HEK293 (cell line): ENCODE measurements around the gene DHRS2.
"Not testable (repeated sequence)": the region's sequence is repeated elsewhere in the genome, so short reads cannot be mapped to it uniquely, and the experiment has no call there.

Source experiments
- CTCF ChIA-PET: fragments of 350-600 bp; formaldehyde crosslinking; extraction: SDS; loops from one replicate; lab custom pipeline; 2021; ENCODE audit warnings: antibody characterized with exemption; lab: Yijun Ruan, JAX
- POLR2A ChIA-PET: fragments of 300-600 bp; formaldehyde crosslinking; extraction: SDS; loops from one replicate; lab custom pipeline; 2020; ENCODE audit warnings: antibody characterized with exemption, inconsistent platforms; lab: Yijun Ruan, JAX
- H3K27ac ChIP-seq: fragments of 200-500 bp; sonication (Bioruptor generic); 2 replicates; pipeline ENCODE4 v1.5.1; 2014; ENCODE audit warnings: low read depth, low read length, control low read depth, inconsistent platforms; ENCODE audit errors: extremely low read depth
- H3K36me3 ChIP-seq, 2 experiments: fragments of 200-500 bp in 1 of 2; sonication (Bioruptor generic) in 1 of 2; 1 replicate in 1 of 2; 2 replicates in 1 of 2; pipeline ENCODE4 v1.5.1; 2014 to 2017; ENCODE audit warnings: inconsistent platforms in 2 of 2, low read length in 2 of 2; ENCODE audit not compliant: control insufficient read depth in 2 of 2, insufficient read depth in 1 of 2
- H3K4me1 ChIP-seq: fragments of 200-500 bp; sonication (Bioruptor generic); 2 replicates; pipeline ENCODE4 v1.5.1; 2014; ENCODE audit warnings: mild to moderate bottlenecking, low read length, inconsistent platforms; ENCODE audit not compliant: control insufficient read depth, insufficient read depth
- H3K4me3 ChIP-seq: 2 replicates; pipeline ENCODE4 v1.5.1; 2011; ENCODE audit warnings: low read depth, mild to moderate bottlenecking, control low read depth, low read length, moderate library complexity
- H3K9me3 ChIP-seq: fragments of 200-500 bp; sonication (Bioruptor generic); 2 replicates; pipeline ENCODE4 v1.5.1; 2014; ENCODE audit warnings: low read depth, low read length, inconsistent platforms; ENCODE audit not compliant: control insufficient read depth, insufficient read depth
- GLIS2 ChIP-seq: fragments of 450-650 bp; formaldehyde crosslinking; IDR thresholded peaks from 2 replicates; pipeline ENCODE4 v1.5.1; 2016; ENCODE audit warnings: missing biosample characterization, missing genetic modification characterization
- PBX3 ChIP-seq: sonication (generic); formaldehyde crosslinking; IDR thresholded peaks from 2 replicates; pipeline ENCODE4 v1.8.1; 2022; ENCODE audit warnings: mild to moderate bottlenecking, moderate library complexity, missing genetic modification reagents
- TRIM28 ChIP-seq: IDR thresholded peaks from 2 replicates; pipeline ENCODE4 v1.6.1; 2011; ENCODE audit warnings: low read length, control low read depth, borderline replicate concordance
- ZBTB20 ChIP-seq: fragments of 450-650 bp; formaldehyde crosslinking; IDR thresholded peaks from 2 replicates; pipeline ENCODE4 v1.5.1; 2016; ENCODE audit warnings: missing biosample characterization, missing genetic modification characterization
- ZNF146 ChIP-seq: fragments of 450-650 bp; formaldehyde crosslinking; IDR thresholded peaks from 2 replicates; pipeline ENCODE4 v1.5.1; 2016; ENCODE audit warnings: missing biosample characterization, missing genetic modification characterization
- ZNF2 ChIP-seq: fragments of 450-650 bp; formaldehyde crosslinking; IDR thresholded peaks from 2 replicates; pipeline ENCODE4 v1.5.1; 2016; ENCODE audit warnings: missing biosample characterization, missing genetic modification characterization
- ZNF266 ChIP-seq: fragments of 450-650 bp; formaldehyde crosslinking; IDR thresholded peaks from 2 replicates; pipeline ENCODE4 v1.5.1; 2016; ENCODE audit warnings: missing biosample characterization, missing genetic modification characterization, low read depth
- ZNF48 ChIP-seq: fragments of 450-650 bp; formaldehyde crosslinking; IDR thresholded peaks from 2 replicates; pipeline ENCODE4 v1.5.1; 2016; ENCODE audit warnings: missing biosample characterization, missing genetic modification characterization
- ZNF488 ChIP-seq: fragments of 450-650 bp; formaldehyde crosslinking; IDR thresholded peaks from 2 replicates; pipeline ENCODE4 v1.5.1; 2016; ENCODE audit warnings: missing biosample characterization, missing genetic modification characterization
- ZNF529 ChIP-seq: fragments of 450-650 bp; formaldehyde crosslinking; IDR thresholded peaks from 2 replicates; pipeline ENCODE4 v1.5.1; 2017; ENCODE audit warnings: missing genetic modification characterization, missing biosample characterization; ENCODE audit not compliant: insufficient replicate concordance
- ZNF555 ChIP-seq: fragments of 450-650 bp; formaldehyde crosslinking; conservative IDR thresholded peaks from 2 replicates; pipeline ENCODE4 v1.5.1; 2017; ENCODE audit warnings: missing biosample characterization, mild to moderate bottlenecking, missing genetic modification characterization, inconsistent platforms
- ZNF664 ChIP-seq: fragments of 450-650 bp; formaldehyde crosslinking; IDR thresholded peaks from 2 replicates; pipeline ENCODE4 v1.5.1; 2016; ENCODE audit warnings: missing biosample characterization, missing genetic modification characterization
- ZNF701 ChIP-seq: fragments of 450-650 bp; formaldehyde crosslinking; IDR thresholded peaks from 2 replicates; pipeline ENCODE4 v1.5.1; 2016; ENCODE audit warnings: missing biosample characterization, missing genetic modification characterization
- ZNF791 ChIP-seq: fragments of 450-650 bp; formaldehyde crosslinking; IDR thresholded peaks from 2 replicates; pipeline ENCODE4 v1.5.1; 2016; ENCODE audit warnings: missing biosample characterization, missing genetic modification characterization

The DHRS2 gene

GRCh38 chr14:23634698-23635412 is 1.3 kb upstream of the DHRS2 start:
- H3K4me1 ChIP-seq: not testable (repeated sequence)
- 0 out of 2 replicates have a peak, but pooled peaks have one; percentile 7 for TF ChIP-seq ZNF146 (tag by site-specific recombination)
- TF ChIP-seq, all 188 proteins: peak for 1; not testable (repeated sequence) for 187
- H3K4me3 ChIP-seq, H3K27ac ChIP-seq, H3K36me3 ChIP-seq, POLR2A ChIA-PET, H3K9me3 ChIP-seq: not testable (repeated sequence)
- CTCF ChIA-PET: interaction anchor here (1.0 to 5.5 kb wide), 4 partner anchors 46 to 296 kb away, joined by 5 to 93 read pairs (median 22); no protein-coding TSS in a partner anchor

GRCh38 chr14:23637312-23637654 is 1.1 kb downstream of the DHRS2 start:
- H3K27ac ChIP-seq, POLR2A ChIA-PET, H3K4me3 ChIP-seq, H3K36me3 ChIP-seq, H3K9me3 ChIP-seq: not testable (repeated sequence)
- CTCF ChIA-PET: interaction anchor here (1.7 kb wide), 1 partner anchor 49 kb away, joined by 6 read pairs; no protein-coding TSS in a partner anchor
- H3K4me1 ChIP-seq: peaks cover 21% of the 10 kb centered on the region

- POLR2A ChIA-PET, H3K4me3 ChIP-seq, H3K27ac ChIP-seq, H3K36me3 ChIP-seq, H3K9me3 ChIP-seq: not testable (repeated sequence)
- peaks cover 21% of the 10 kb centered on the region for H3K4me1 ChIP-seq
- CTCF ChIA-PET: interaction anchor here (0.6 to 1.0 kb wide), 2 partner anchors 17 to 89 kb away, joined by 3 read pairs; no protein-coding TSS in a partner anchor
Measured at GRCh38 chr14:23637655-23638413, 1.7 kb downstream of the DHRS2 start.

GRCh38 chr14:23638414-23639047 is 2.4 kb downstream of the DHRS2 start:
- CTCF ChIA-PET: interaction anchor here (0.6 to 1.0 kb wide), 2 partner anchors 18 to 88 kb away, joined by 3 read pairs; no protein-coding TSS in a partner anchor
- H3K4me3 ChIP-seq: no peak overlapping the region

More at GRCh38 chr14:23638414-23639047, 2.4 kb downstream of the DHRS2 start:
- H3K36me3 ChIP-seq: no peaks in the 10 kb centered on the region
- H3K9me3 ChIP-seq: no peaks in the 10 kb centered on the region
- H3K27ac ChIP-seq: no peak overlapping the region
- peaks cover 21% of the 10 kb centered on the region for H3K4me1 ChIP-seq
- POLR2A ChIA-PET: no interaction called here
- TF ChIP-seq GLIS2 (tag by site-specific recombination) (no peak), ZNF555 (no peak), ZNF266 (tag by site-specific recombination) (no peak), ZNF48 (no peak), ZNF701 (no peak), ZNF791 (tag by site-specific recombination) (no peak), ZNF529 (tag by site-specific recombination) (no peak), ZNF664 (tag by site-specific recombination) (no peak), ZBTB20 (tag by site-specific recombination) (no peak), ZNF488 (tag by site-specific recombination) (no peak), TRIM28 (no peak), ZNF2 (no peak), PBX3 (no peak)
